Fibroblast of the aortic adventitia (primary cell): ENCODE data around the gene MAGI2. TPM values are rescaled to one million over a fixed set of nuclear protein-coding genes. Genes with fewer than 3 reads are reported as not detected.
A peak's percentile ranks its signal among the peaks of the same experiment; 100 is the strongest.

ENCODE experiments used
- DNase-seq: peaks from one replicate; pipeline ENCODE4 v3.0.0-alpha.2; 2010; ENCODE audit warnings: low read depth
- H3K4me3 ChIP-seq: 2 replicates; pipeline ENCODE4 v1.5.1; 2011; ENCODE audit warnings: low read depth, mild to moderate bottlenecking, control low read depth, low read length, moderate library complexity
- CTCF ChIP-seq: IDR thresholded peaks from 2 replicates; pipeline ENCODE4 v1.5.1; 2011; ENCODE audit warnings: mild to moderate bottlenecking, low read length, control low read depth, inconsistent platforms; ENCODE audit not compliant: insufficient read depth
- total RNA-seq: library from RNA; depleted of rRNA; stranded (reverse); fragments of >200 nt; gene quantifications from 2 replicates; pipeline ENCODE4 v1.2.3, GENCODE V29; 2012; ENCODE audit warnings: low replicate concordance

The MAGI2 gene
- total RNA-seq, 1 donor: 25.5 TPM

GRCh38 chr7:79217468-79217867 lies 236.0 kb downstream of the MAGI2 start:
- peak; percentile 25 for DNase-seq
- no peak overlapping the region for H3K4me3 ChIP-seq
- TF ChIP-seq CTCF: no peak

- no peak for TF ChIP-seq CTCF
- H3K4me3 ChIP-seq: no peak overlapping the region
- DNase-seq: no peak
Observed at GRCh38 chr7:79216236-79216635, 237.2 kb downstream of the MAGI2 start.

GRCh38 chr7:79212334-79212733 lies 241.1 kb downstream of the MAGI2 start:
- TF ChIP-seq CTCF: no peak
- DNase-seq: no peak
- H3K4me3 ChIP-seq: no peak overlapping the region

- TF ChIP-seq CTCF: no peak
- DNase-seq: peak; percentile 3
- H3K4me3 ChIP-seq: no peak overlapping the region
Observed at GRCh38 chr7:79211724-79212123, 241.7 kb downstream of the MAGI2 start.

- TF ChIP-seq CTCF: no peak
- DNase-seq: peak; percentile 19
- no peak overlapping the region for H3K4me3 ChIP-seq
Observed at GRCh38 chr7:79199961-79200360, 253.5 kb downstream of the MAGI2 start.

GRCh38 chr7:79199266-79199665 lies 254.2 kb downstream of the MAGI2 start:
- no peak for TF ChIP-seq CTCF
- no peak for DNase-seq
- H3K4me3 ChIP-seq: no peak overlapping the region

GRCh38 chr7:79185605-79186004 lies 267.9 kb downstream of the MAGI2 start:
- no peak for DNase-seq
- no peak for TF ChIP-seq CTCF
- no peak overlapping the region for H3K4me3 ChIP-seq
